ENCODE measurements around the gene TFIP11.

DNA sequence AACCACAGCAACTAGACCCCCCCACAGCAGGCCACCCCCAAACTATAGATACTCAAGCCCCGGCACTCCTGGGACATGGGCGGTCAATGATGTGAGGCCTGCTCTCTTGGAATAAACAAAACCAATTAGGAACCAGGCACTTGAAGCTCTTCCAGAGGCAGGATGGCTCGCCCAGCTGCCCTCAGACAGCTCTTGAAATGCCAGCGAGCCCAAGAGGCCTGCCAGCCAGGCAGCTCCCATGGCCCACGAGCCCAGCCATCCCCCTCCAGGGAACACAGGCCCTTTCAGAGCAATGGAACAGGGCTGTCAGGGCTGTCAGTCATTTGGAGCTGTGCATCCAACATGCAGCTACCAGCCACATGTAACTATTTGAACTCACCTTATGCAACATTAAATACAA is 34.0 kb upstream of the TFIP11 start:
- TF ChIP-seq, protein P1, sequence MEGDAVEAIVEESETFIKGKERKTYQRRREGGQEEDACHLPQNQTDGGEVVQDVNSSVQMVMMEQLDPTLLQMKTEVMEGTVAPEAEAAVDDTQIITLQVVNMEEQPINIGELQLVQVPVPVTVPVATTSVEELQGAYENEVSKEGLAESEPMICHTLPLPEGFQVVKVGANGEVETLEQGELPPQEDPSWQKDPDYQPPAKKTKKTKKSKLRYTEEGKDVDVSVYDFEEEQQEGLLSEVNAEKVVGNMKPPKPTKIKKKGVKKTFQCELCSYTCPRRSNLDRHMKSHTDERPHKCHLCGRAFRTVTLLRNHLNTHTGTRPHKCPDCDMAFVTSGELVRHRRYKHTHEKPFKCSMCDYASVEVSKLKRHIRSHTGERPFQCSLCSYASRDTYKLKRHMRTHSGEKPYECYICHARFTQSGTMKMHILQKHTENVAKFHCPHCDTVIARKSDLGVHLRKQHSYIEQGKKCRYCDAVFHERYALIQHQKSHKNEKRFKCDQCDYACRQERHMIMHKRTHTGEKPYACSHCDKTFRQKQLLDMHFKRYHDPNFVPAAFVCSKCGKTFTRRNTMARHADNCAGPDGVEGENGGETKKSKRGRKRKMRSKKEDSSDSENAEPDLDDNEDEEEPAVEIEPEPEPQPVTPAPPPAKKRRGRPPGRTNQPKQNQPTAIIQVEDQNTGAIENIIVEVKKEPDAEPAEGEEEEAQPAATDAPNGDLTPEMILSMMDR (IDR thresholded peaks at IDR 0.05): no peak
- TF ChIP-seq POLR2A (IDR thresholded peaks at IDR 0.05): no peak
